ENCODE data around the gene IZUMO3. TPM values are rescaled to one million over a fixed set of nuclear protein-coding genes. Genes with fewer than 3 reads are reported as not detected.
"Not testable (repeated sequence)": the region's sequence is repeated elsewhere in the genome, so short reads cannot be mapped to it uniquely, and the experiment has no call there.

The IZUMO3 gene
- total RNA-seq, 1 donor from 2014 or later = not detected

DNA sequence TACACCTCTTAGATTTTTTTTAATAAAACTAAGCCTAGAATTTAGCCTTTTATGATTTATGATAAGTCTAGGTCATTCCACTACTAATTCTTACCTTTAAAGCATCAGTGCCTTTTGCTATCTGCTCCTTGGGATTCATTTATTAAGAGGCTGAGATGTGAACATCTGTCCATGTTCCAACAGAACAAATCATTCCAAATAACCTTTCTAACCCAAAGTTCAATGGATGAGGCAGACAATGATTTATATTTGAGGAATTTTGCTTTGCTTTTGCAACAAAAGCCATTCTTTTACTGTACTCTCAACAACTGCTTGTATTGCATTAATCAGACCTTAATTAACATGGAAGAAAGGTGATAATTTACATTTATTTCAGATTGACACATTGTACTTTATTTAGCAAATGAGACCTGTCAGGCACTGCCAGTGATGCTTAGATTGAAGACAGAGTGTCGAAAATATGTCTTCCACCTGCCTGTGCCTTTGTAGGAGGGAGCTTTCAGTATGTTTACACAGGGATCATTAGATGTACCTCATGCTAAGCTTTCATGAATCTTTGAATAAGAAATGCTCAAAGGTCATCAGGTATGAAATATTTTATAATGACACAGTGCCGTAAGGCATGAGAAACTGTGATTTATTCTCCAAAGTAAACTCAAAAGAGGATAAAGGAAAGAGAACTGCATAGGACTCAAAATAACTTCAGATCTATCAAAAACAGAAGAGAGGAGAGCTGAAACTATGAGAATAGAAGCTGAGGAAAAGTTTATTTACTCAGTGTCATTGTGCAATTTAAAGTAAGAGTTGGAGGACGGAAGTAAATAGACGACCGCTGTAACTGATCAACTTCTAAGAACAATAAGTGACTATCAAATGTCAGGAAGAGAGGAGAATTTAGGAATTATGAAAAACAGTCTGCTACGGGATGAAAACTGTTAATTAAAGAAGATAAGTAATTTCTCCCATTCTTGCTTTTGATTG lies 36.7 kb upstream of the IZUMO3 start:
- Mint-ChIP-seq H3K27ac (ENCODE audit: unreplicated experiment) (no peak overlapping the region), H3K4me3 (ENCODE audit: unreplicated experiment) (no peak overlapping the region), H3K36me3 (ENCODE audit: low read depth, unreplicated experiment) (no peaks in the 10 kb centered on the region), H3K9me3 (ENCODE audit: unreplicated experiment) (no peaks in the 10 kb centered on the region), H3K27me3 (ENCODE audit: unreplicated experiment) (no peaks in the 10 kb centered on the region), H3K4me1 (ENCODE audit: unreplicated experiment) (no peaks in the 10 kb centered on the region)
- DNase-seq (ENCODE audit: low spot score) = no peak
- no peak for TF ChIP-seq CTCF (IDR thresholded peaks at IDR 0.05; ENCODE audit: unreplicated experiment)

DNA sequence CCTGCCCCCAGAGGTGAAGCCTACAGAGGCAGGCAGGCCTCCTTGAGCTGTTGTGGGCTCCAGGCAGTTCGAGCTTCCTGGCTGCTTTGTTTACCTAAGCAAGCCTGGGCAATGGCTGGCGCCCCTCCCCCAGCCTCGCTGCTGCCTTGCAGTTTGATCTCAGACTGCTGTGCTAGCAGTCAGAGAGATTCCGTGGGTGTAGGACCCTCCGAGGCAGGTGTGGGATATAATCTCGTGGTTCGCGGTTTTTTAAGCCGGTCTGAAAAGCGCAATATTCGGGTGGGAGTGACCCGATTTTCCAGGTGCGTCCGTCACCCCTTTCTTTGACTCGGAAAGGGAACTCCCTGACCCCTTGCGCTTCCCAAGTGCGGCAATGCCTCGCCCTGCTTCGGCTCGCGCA lies 34.3 kb upstream of the IZUMO3 start:
- H3K27ac Mint-ChIP-seq (ENCODE audit: unreplicated experiment); DNase-seq (ENCODE audit: low spot score); H3K4me3 Mint-ChIP-seq (ENCODE audit: unreplicated experiment); H3K4me1 Mint-ChIP-seq (ENCODE audit: unreplicated experiment); H3K36me3 Mint-ChIP-seq (ENCODE audit: low read depth, unreplicated experiment); H3K27me3 Mint-ChIP-seq (ENCODE audit: unreplicated experiment); H3K9me3 Mint-ChIP-seq (ENCODE audit: unreplicated experiment): not testable (repeated sequence)

GRCh38 chr9:24572406-24572805 lies 26.7 kb upstream of the IZUMO3 start:
- no peak for DNase-seq (ENCODE audit: low spot score)
- peaks cover 3% of the 10 kb centered on the region for H3K4me1 Mint-ChIP-seq (ENCODE audit: unreplicated experiment)
- H3K27ac Mint-ChIP-seq (ENCODE audit: unreplicated experiment) = no peak overlapping the region
- H3K9me3 Mint-ChIP-seq (ENCODE audit: unreplicated experiment) = no peaks in the 10 kb centered on the region
- H3K36me3 Mint-ChIP-seq (ENCODE audit: low read depth, unreplicated experiment) = no peaks in the 10 kb centered on the region
- no peaks in the 10 kb centered on the region for H3K27me3 Mint-ChIP-seq (ENCODE audit: unreplicated experiment)
- TF ChIP-seq CTCF (IDR thresholded peaks at IDR 0.05; ENCODE audit: unreplicated experiment) = no peak
- H3K4me3 Mint-ChIP-seq (ENCODE audit: unreplicated experiment) = no peak overlapping the region

- no peaks in the 10 kb centered on the region for H3K4me1 Mint-ChIP-seq (ENCODE audit: unreplicated experiment)
- no peak for DNase-seq (ENCODE audit: low spot score)
- TF ChIP-seq CTCF (IDR thresholded peaks at IDR 0.05; ENCODE audit: unreplicated experiment) = no peak
- H3K36me3 Mint-ChIP-seq (ENCODE audit: low read depth, unreplicated experiment) = no peaks in the 10 kb centered on the region
- H3K27ac Mint-ChIP-seq (ENCODE audit: unreplicated experiment) = no peak overlapping the region
- H3K9me3 Mint-ChIP-seq (ENCODE audit: unreplicated experiment) = no peaks in the 10 kb centered on the region
- no peak overlapping the region for H3K4me3 Mint-ChIP-seq (ENCODE audit: unreplicated experiment)
- no peaks in the 10 kb centered on the region for H3K27me3 Mint-ChIP-seq (ENCODE audit: unreplicated experiment)
Measured at GRCh38 chr9:24561957-24562356, 16.3 kb upstream of the IZUMO3 start.

GRCh38 chr9:24553183-24553552 lies 7.5 kb upstream of the IZUMO3 start:
- no peaks in the 10 kb centered on the region for H3K27me3 Mint-ChIP-seq (ENCODE audit: unreplicated experiment)
- TF ChIP-seq CTCF (IDR thresholded peaks at IDR 0.05; ENCODE audit: unreplicated experiment) = no peak
- no peak overlapping the region for H3K4me3 Mint-ChIP-seq (ENCODE audit: unreplicated experiment)

More at GRCh38 chr9:24553183-24553552, 7.5 kb upstream of the IZUMO3 start:
- no peak overlapping the region for H3K27ac Mint-ChIP-seq (ENCODE audit: unreplicated experiment)
- H3K4me1 Mint-ChIP-seq (ENCODE audit: unreplicated experiment) = no peaks in the 10 kb centered on the region
- DNase-seq (ENCODE audit: low spot score) = no peak
- H3K36me3 Mint-ChIP-seq (ENCODE audit: low read depth, unreplicated experiment) = no peaks in the 10 kb centered on the region
- H3K9me3 Mint-ChIP-seq (ENCODE audit: unreplicated experiment) = no peaks in the 10 kb centered on the region
